Dendritic cell treated with granulocyte-macrophage colony-stimulating factor and Interleukin-4, amounts not matched to agents 40 ng/mL and 50 ng/mL, for 4 days (primary cell): ENCODE measurements around the gene CYBB.
A peak's percentile ranks its signal among the peaks of the same experiment; 100 is the strongest.
"Not testable (repeated sequence)": the region's sequence is repeated elsewhere in the genome, so short reads cannot be mapped to it uniquely, and the experiment has no call there.

Source experiments
- H3K27ac Mint-ChIP-seq: one replicate; pipeline ENCODE4 v1.8.0; 2022; ENCODE audit warnings: mild to moderate bottlenecking, mixed read lengths
- H3K27me3 Mint-ChIP-seq: one replicate; pipeline ENCODE4 v1.8.0; 2022; ENCODE audit warnings: mild to moderate bottlenecking, mixed read lengths
- H3K36me3 Mint-ChIP-seq: one replicate; pipeline ENCODE4 v1.8.0; 2022; ENCODE audit warnings: low read depth, mixed read lengths
- H3K4me1 Mint-ChIP-seq: one replicate; pipeline ENCODE4 v1.8.0; 2022; ENCODE audit warnings: low read depth, mixed read lengths
- H3K4me3 Mint-ChIP-seq: one replicate; pipeline ENCODE4 v1.8.0; 2022; ENCODE audit warnings: mild to moderate bottlenecking, moderate library complexity, mixed read lengths
- H3K9me3 Mint-ChIP-seq: one replicate; pipeline ENCODE4 v1.8.0; 2022; ENCODE audit warnings: mixed read lengths
- intact Hi-C: fragments of 100-400 bp; cut with micrococcal nuclease; formaldehyde crosslinking; loops from one replicate; pipeline ENCODE4 v1.15.0; 2022

CYBB gene

DNA sequence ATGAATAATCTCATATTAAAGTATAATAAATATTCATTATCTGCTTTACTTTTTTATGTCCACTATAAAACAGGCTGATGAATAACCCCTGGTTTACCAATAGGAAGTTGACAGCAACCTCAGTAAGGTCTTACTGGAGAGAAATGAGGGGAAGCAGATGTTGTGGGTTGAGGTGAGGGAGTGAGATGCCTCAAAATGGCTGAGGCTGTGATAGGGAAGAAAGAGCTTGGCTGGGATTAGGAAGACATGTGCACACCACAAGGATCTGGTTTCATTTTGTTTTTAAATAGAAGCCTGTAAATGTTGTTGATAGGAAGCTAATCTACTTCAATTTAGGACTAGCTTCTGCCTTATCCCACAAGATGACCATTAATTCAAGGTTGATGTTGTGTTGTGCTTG, 14.4 kb upstream of the CYBB start:
- Mint-ChIP-seq H3K4me3 (no peak overlapping the region), H3K27me3 (no peaks in the 10 kb centered on the region), H3K4me1 (peaks cover 30% of the 10 kb centered on the region), H3K36me3 (no peaks in the 10 kb centered on the region), H3K9me3 (no peaks in the 10 kb centered on the region), H3K27ac (no peak overlapping the region)
- intact Hi-C loops = no loop called here

DNA sequence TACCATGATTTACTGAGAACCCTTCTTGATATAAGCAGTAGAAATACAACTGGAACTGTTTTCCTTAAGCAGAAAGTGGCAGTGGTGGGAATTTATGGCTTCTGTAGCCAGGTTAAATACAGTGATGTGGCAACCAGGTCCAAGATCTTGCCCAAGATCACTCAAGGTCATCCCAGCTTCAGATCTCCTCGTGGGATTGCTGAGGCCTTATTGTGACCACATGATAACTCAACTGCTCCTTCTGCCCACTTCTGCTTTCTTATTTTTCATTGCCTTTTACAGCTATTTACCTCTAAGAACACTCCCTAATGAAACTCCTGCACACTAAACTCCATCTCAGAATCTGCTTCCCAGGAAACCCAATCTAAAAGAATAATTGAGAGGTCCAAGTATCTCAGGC, 12.4 kb upstream of the CYBB start:
- H3K4me3 Mint-ChIP-seq = no peak overlapping the region
- H3K27ac Mint-ChIP-seq = peak overlapping the region; percentile 30
- no peaks in the 10 kb centered on the region for H3K27me3 Mint-ChIP-seq
- intact Hi-C loops = no loop called here
- H3K4me1 Mint-ChIP-seq = peaks cover 30% of the 10 kb centered on the region
- H3K36me3 Mint-ChIP-seq = no peaks in the 10 kb centered on the region
- H3K9me3 Mint-ChIP-seq = no peaks in the 10 kb centered on the region

DNA sequence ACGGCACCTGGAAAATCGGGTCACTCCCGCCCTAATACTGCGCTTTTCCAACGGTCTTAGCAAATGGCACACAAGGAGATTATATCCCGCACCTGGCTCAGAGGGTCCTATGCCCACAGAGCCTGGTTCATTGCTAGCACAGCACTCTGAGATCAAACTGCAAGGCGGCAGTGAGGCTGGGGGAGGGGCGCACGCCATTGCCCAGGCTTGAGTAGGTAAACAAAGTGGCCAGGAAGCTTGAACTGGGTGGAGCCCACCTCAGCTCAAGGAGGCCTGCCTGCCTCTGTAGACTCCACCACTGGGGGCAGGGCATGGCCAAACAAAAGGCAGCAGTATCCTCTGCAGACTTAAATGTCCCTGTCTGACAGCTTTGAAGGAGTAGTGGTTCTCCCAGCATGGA, 11.0 kb upstream of the CYBB start:
- peaks cover 30% of the 10 kb centered on the region for H3K4me1 Mint-ChIP-seq
- H3K27ac Mint-ChIP-seq, H3K4me3 Mint-ChIP-seq, H3K36me3 Mint-ChIP-seq, intact Hi-C loops, H3K27me3 Mint-ChIP-seq, H3K9me3 Mint-ChIP-seq: not testable (repeated sequence)

DNA sequence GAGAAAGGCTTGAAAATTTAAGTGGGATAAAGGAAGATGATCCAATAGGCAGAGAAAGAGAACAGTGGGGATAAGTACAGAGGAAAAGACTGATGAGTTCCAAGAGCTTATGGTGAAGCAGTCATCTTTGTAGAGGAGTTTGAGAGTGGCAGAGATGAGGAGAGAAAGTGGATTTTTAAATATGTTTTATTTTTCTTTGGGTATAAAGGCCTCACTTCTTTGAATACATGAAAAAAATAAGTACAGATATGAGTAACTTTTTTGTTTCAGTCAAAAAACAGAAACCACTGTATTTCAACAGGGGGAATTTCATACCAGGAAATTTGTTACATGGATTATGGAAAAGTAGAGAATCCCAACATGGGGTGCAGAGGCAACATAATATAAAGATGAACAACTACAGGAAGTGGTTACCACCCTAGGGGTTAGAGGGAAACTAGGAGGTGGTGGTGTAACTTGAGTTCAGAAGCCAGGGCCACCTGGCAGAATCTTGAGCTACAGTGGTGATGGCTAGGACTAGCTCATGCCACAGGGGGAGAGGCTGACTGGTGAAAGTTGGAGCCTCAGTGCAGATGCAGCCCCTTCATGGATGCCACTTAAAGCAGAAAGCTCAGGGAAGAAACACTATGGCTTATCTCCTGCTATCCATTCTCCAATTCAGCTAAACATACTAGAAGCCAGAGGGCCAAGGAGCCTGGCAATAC, 3.4 kb upstream of the CYBB start:
- Mint-ChIP-seq H3K36me3 (peaks cover 3% of the 10 kb centered on the region), H3K4me1 (peaks cover 21% of the 10 kb centered on the region), H3K27ac (peak overlapping the region; percentile 63), H3K9me3 (no peaks in the 10 kb centered on the region), H3K4me3 (no peak overlapping the region), H3K27me3 (no peaks in the 10 kb centered on the region)
- intact Hi-C loops = no loop called here

DNA sequence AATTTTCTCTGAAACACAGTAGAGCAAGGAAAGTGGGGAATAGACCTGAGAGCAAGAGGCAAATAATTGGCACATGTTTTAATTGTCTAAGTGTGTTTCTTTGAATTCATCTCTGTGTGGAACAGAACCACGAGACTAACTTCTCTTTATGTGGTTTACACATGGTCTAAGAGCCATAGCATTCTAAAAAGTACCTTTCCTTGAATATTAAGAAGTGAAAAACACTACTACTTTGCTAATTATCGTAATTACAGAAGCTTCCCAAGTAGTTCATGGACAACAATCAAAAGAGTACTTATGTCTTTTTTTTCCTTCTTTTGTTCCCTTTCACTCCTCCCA, 2.9 kb upstream of the CYBB start:
- Mint-ChIP-seq H3K9me3 (no peaks in the 10 kb centered on the region), H3K27me3 (no peaks in the 10 kb centered on the region), H3K4me1 (peaks cover 26% of the 10 kb centered on the region), H3K4me3 (no peak overlapping the region), H3K36me3 (peaks cover 8% of the 10 kb centered on the region), H3K27ac (peak overlapping the region; percentile 63)
- intact Hi-C loops = no loop called here

DNA sequence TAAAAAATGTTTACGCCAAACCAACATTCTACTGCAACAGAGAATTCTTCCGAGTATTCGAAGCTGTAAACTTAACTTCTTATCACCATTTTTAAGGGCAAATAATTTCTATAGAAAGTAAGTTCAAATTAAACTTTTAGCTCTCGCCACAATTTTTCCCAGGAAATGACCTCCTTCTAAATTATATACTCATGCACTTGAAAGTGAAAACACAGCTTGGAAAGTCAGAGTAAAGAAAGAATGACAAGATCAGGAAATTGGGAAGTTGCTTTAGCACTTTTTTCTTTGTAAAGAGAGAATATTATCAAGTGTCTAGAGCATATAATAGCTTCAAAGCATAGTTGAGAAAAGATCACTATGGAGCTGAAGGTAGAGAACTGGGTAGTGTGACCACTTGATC, 1.2 kb downstream of the CYBB start:
- Mint-ChIP-seq H3K4me3 (peak overlapping the region; percentile 76), H3K36me3 (peaks cover 48% of the 10 kb centered on the region), H3K4me1 (peaks cover 38% of the 10 kb centered on the region), H3K27ac (peak overlapping the region; percentile 90), H3K9me3 (no peaks in the 10 kb centered on the region), H3K27me3 (no peaks in the 10 kb centered on the region)
- intact Hi-C loops = loop anchor here (5.0 kb wide), 1 partner anchor 36 kb away; no protein-coding TSS in a partner anchor

DNA sequence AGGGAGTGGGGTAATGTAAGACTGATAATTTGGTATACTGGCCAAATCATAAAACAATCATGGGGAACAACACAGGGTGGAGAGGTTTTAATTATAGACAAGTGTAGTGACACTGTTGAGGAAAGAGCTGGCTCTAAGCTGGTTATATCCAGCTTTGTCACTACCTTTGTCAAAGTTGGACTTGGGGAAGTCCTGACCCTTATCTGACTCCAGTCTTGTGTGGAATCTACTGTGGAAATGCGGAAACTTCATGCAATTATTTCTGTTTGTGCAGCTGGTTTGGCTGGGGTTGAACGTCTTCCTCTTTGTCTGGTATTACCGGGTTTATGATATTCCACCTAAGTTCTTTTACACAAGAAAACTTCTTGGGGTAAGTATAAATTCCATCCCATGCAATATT, 2.0 kb downstream of the CYBB start:
- intact Hi-C loops = loop anchor here (5.0 kb wide), 1 partner anchor 35 kb away; no protein-coding TSS in a partner anchor
- peak overlapping the region; percentile 90 for H3K27ac Mint-ChIP-seq
- H3K4me3 Mint-ChIP-seq = peak overlapping the region; percentile 76
- peaks cover 55% of the 10 kb centered on the region for H3K36me3 Mint-ChIP-seq
- H3K27me3 Mint-ChIP-seq = no peaks in the 10 kb centered on the region
- no peaks in the 10 kb centered on the region for H3K9me3 Mint-ChIP-seq
- H3K4me1 Mint-ChIP-seq = peaks cover 38% of the 10 kb centered on the region

DNA sequence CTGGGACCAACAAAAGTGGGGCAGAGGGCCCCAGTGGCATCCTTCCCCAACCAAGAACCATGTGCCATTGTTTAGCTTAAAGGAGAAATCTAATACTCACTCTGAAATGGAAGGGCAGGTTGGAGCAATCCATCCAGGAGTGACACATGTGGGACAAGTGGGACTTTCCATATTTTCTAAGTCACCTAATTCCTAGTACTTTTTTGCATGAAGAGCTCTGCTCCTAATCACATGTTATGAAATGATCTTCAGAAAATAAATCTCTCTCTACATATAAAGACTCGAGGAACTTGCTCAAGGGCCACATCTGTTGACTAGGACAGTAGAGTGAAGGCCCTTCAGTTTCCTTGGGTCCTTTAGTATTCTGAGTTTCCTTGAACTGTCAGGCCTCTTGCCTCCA, 2.5 kb downstream of the CYBB start:
- peak overlapping the region; percentile 76 for H3K4me3 Mint-ChIP-seq
- H3K36me3 Mint-ChIP-seq = peaks cover 55% of the 10 kb centered on the region
- peak overlapping the region; percentile 90 for H3K27ac Mint-ChIP-seq
- intact Hi-C loops = loop anchor here (5.0 kb wide), 1 partner anchor 35 kb away; no protein-coding TSS in a partner anchor
- H3K27me3 Mint-ChIP-seq = no peaks in the 10 kb centered on the region
- no peaks in the 10 kb centered on the region for H3K9me3 Mint-ChIP-seq
- peaks cover 35% of the 10 kb centered on the region for H3K4me1 Mint-ChIP-seq

DNA sequence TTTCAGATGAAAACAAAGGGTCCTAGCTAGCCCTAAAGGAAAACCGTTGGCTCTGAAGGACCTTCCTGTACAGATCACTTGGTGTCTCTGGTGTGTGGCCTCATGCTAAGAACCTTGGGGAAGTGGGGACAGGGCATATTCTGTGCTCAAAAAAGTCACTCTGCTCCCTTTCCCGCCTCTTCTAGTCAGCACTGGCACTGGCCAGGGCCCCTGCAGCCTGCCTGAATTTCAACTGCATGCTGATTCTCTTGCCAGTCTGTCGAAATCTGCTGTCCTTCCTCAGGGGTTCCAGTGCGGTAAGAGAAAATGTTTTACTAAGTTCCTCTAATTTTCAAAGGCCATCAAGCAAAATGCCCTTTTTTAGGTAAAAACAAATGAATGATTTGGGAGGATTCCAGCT, 3.4 kb downstream of the CYBB start:
- H3K4me3 Mint-ChIP-seq = peak overlapping the region; percentile 49
- H3K36me3 Mint-ChIP-seq = peaks cover 56% of the 10 kb centered on the region
- no peaks in the 10 kb centered on the region for H3K27me3 Mint-ChIP-seq
- intact Hi-C loops = loop anchor here (5.0 kb wide), 1 partner anchor 34 kb away; no protein-coding TSS in a partner anchor
- peaks cover 33% of the 10 kb centered on the region for H3K4me1 Mint-ChIP-seq
- no peaks in the 10 kb centered on the region for H3K9me3 Mint-ChIP-seq
- H3K27ac Mint-ChIP-seq = peak overlapping the region; percentile 83

DNA sequence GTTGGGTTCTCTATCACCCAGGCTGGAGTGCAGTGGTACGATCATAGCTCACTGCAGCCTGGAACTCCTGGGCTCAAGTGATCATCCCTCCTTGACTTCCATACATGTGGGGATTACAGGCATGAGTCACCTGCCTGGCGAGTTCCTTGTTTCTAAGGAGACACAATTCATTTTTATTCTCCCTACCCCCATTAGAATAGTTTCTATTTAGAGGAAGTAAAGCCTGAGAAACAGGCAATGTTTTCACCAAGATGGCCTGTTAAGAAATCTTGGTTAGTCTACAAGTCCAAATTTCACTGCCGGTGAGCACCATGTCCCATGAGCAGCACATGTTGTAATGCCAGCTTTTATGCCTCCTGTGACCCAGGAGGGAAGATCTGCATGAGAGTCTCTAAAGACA, 5.7 kb downstream of the CYBB start:
- peak overlapping the region; percentile 83 for H3K27ac Mint-ChIP-seq
- intact Hi-C loops = loop anchor here (5.0 kb wide), 1 partner anchor 38 kb away; no protein-coding TSS in a partner anchor
- H3K27me3 Mint-ChIP-seq = no peaks in the 10 kb centered on the region
- no peaks in the 10 kb centered on the region for H3K9me3 Mint-ChIP-seq
- H3K36me3 Mint-ChIP-seq = peaks cover 76% of the 10 kb centered on the region
- peaks cover 41% of the 10 kb centered on the region for H3K4me1 Mint-ChIP-seq
- H3K4me3 Mint-ChIP-seq = peak overlapping the region; percentile 46

DNA sequence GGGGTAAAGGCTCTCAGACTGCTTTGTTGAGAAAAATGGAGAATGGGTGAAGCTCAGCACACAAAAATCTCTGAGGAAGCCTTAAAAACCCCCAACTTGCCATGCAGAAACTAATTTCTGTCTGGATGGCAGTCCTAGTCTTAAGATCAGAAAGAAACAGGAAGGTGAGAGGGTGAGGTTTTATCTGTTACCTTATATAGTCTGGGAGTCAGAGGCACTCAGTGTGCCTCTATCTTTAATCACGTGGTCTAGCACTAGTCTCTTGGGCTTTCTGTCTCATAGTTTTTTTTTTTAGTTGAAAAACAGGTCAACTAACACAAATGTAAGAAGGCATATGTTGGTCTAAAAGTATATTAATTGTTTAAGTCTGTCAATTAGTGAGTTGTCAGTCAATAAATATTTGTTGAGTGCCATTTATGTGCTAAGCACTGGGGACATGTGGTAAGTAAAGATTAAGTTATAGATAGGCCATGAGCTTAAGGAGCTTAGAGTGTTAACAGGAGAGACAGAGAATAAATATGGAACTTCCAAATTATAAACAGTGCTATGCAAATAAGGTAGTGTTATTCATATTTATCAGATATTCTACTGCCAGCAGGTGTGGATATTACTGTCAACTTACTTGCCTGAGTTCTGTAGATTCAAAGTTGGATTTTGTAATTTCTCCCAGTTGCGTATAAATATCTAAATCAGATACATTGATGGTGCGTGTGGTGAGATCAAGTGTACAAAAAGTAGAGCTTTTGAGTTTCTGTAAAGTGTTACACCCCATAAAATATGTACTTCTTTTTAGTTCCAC, 7.0 kb downstream of the CYBB start:
- H3K4me3 Mint-ChIP-seq = peak overlapping the region; percentile 26
- H3K27ac Mint-ChIP-seq = peak overlapping the region; percentile 83
- H3K4me1 Mint-ChIP-seq = peaks cover 36% of the 10 kb centered on the region
- H3K27me3 Mint-ChIP-seq = no peaks in the 10 kb centered on the region
- H3K9me3 Mint-ChIP-seq = no peaks in the 10 kb centered on the region
- peaks cover 78% of the 10 kb centered on the region for H3K36me3 Mint-ChIP-seq
- intact Hi-C loops = loop anchor here (5.0 kb wide), 1 partner anchor 40 kb away; no protein-coding TSS in a partner anchor

DNA sequence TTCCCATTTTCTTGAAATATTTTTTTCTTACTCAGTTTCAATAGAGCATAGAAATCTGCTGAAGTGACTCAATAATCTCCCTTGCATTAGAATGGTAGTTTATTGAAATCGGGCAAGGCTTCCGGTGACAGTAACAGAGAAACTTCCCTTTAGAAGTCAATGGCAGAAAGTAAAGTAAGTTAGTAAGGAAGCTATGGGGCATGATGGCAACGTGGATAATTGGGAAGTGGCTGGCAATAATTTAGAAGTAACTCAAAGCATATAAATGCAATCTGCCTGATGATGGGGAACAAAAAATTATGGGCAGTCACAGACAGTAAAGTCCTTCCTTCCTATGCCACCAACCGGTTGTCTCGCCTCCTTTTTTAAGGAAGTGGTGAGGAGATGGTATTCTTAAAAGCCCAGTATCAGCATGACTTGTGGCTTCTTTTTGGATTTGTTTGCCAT, 7.6 kb downstream of the CYBB start:
- intact Hi-C loops = loop anchor here (5.0 kb wide), 1 partner anchor 40 kb away; no protein-coding TSS in a partner anchor
- Mint-ChIP-seq H3K4me3 (peak overlapping the region; percentile 26), H3K9me3 (no peaks in the 10 kb centered on the region), H3K27me3 (no peaks in the 10 kb centered on the region), H3K27ac (peak overlapping the region; percentile 83), H3K4me1 (peaks cover 30% of the 10 kb centered on the region), H3K36me3 (peaks cover 74% of the 10 kb centered on the region)

DNA sequence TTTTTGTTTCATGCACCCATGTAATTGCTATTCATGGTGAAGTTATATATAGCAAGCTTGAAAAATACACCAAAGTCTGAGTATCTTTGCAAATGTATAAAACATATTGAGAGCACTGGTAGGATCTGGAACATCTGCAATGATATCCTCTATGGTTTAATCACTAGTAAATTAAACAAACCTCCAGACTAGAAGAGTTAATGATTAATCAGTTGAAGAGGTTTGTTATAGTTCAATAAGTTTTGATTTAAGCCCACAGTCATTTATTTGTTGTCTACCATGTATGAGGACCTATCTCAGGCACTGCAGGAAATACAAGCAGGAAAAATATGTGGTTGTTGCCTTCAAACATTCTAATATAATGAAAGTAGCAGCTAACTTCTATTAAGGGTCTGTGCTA, 16.5 kb downstream of the CYBB start:
- Mint-ChIP-seq H3K4me1 (peaks cover 46% of the 10 kb centered on the region), H3K27me3 (no peaks in the 10 kb centered on the region), H3K36me3 (peaks cover 82% of the 10 kb centered on the region), H3K4me3 (no peak overlapping the region), H3K9me3 (no peaks in the 10 kb centered on the region), H3K27ac (peak overlapping the region; percentile 70)
- intact Hi-C loops = no loop called here

DNA sequence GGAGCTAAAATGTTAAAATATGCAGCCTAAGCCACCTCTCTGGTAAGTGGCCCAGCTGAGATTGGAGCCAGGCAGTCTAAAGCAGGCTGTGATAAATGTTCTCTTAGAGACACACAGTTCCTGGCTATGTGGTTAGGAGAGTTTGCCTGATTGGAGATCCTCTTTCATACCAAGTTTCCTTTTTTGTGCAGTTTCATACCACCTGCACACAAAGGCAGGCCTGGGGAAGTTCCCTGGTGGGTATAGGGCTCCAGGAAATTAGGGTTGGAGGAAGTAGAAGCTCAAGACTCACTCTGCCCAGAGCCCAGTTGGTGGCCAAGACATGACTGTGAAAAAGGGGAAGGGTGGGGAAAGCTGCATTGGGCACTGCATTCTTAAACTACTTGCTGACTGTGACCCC, 16.9 kb downstream of the CYBB start:
- Mint-ChIP-seq H3K27ac (peak overlapping the region; percentile 70), H3K4me1 (peaks cover 50% of the 10 kb centered on the region), H3K27me3 (no peaks in the 10 kb centered on the region), H3K36me3 (peaks cover 82% of the 10 kb centered on the region), H3K4me3 (no peak overlapping the region), H3K9me3 (no peaks in the 10 kb centered on the region)
- intact Hi-C loops = no loop called here
